HL-60/S4 treated with phorbol 12-myristate 13-acetate at 8.2 ng/mL for 4 days and 3 days (cell line): ENCODE results near the gene ACSBG1.

Experiments used
- in situ Hi-C: fragments of 300-500 bp; cut with MboI; formaldehyde crosslinking; loops from 2 replicates; pipeline ENCODE4 v1.15.0; 2022; ENCODE audit warnings: low sequenced_read_pairs

Gene ACSBG1

GRCh38 chr15:78140292-78140691 is 94.1 kb downstream of the ACSBG1 start:
- in situ Hi-C loops: no loop called here

- in situ Hi-C loops: no loop called here
Observed at GRCh38 chr15:78139578-78139977, 94.8 kb downstream of the ACSBG1 start.

GRCh38 chr15:78133801-78134200 is 100.6 kb downstream of the ACSBG1 start:
- in situ Hi-C loops: no loop called here

GRCh38 chr15:78131295-78132061 is 102.9 kb downstream of the ACSBG1 start, which contains the start of gene CIB2:
CIB2 (minus strand) TSS chr15:78131445; CDS start chr15:78131215, 230 bp downstream.
- in situ Hi-C loops: no loop called here

- in situ Hi-C loops: no loop called here
Observed at GRCh38 chr15:78130466-78131294, 103.7 kb downstream of the ACSBG1 start.

- in situ Hi-C loops: no loop called here
Observed at GRCh38 chr15:78129751-78130287, 104.5 kb downstream of the ACSBG1 start.

- in situ Hi-C loops: no loop called here
Observed at GRCh38 chr15:78129077-78129750, 105.2 kb downstream of the ACSBG1 start.

- in situ Hi-C loops: no loop called here
Observed at GRCh38 chr15:78127882-78128281, 106.5 kb downstream of the ACSBG1 start.

GRCh38 chr15:78125267-78125666 is 109.1 kb downstream of the ACSBG1 start:
- in situ Hi-C loops: no loop called here

- in situ Hi-C loops: loop anchor here (25.0 kb wide), 1 partner anchor 117 kb away; the partner anchor contains the start of gene ACSBG1
Observed at GRCh38 chr15:78120523-78120922, 113.8 kb downstream of the ACSBG1 start.
